GM23248 (cell line): Measurements from ENCODE around the gene CHTF18. TPM values are rescaled to one million over a fixed set of nuclear protein-coding genes. Genes with fewer than 3 reads are reported as not detected.

Experiments used
- DNase-seq: peaks from one replicate; pipeline ENCODE4 v3.0.0-alpha.2; 2015
- H2AFZ ChIP-seq: fragments of 200-600 bp; sonication (generic); 2 replicates; pipeline ENCODE4 v1.6.1; 2016; ENCODE audit warnings: antibody characterized with exemption
- H3F3A ChIP-seq: fragments of 200-600 bp; sonication (generic); 2 replicates; pipeline ENCODE4 v1.6.1; 2016; ENCODE audit warnings: mild to moderate bottlenecking, antibody characterized with exemption, mixed run types; ENCODE audit not compliant: insufficient read depth
- H3K27ac ChIP-seq: fragments of 200-600 bp; sonication (generic); 2 replicates; pipeline ENCODE4 v1.5.1; 2016; ENCODE audit warnings: mild to moderate bottlenecking
- H3K27me3 ChIP-seq: fragments of 200-600 bp; sonication (generic); replicated peaks from 2 replicates; pipeline ENCODE4 v1.6.1; 2016; ENCODE audit warnings: mild to moderate bottlenecking; ENCODE audit not compliant: insufficient read depth
- H3K36me3 ChIP-seq: fragments of 200-600 bp; sonication (generic); 2 replicates; pipeline ENCODE4 v1.6.1; 2016; ENCODE audit warnings: low read depth, mild to moderate bottlenecking
- H3K4me1 ChIP-seq: fragments of 200-600 bp; sonication (generic); 2 replicates; pipeline ENCODE4 v1.6.1; 2016; ENCODE audit warnings: mild to moderate bottlenecking; ENCODE audit not compliant: insufficient read depth
- H3K4me2 ChIP-seq: fragments of 200-600 bp; sonication (generic); one replicate; pipeline ENCODE4 v1.6.1; 2016; ENCODE audit warnings: mild to moderate bottlenecking; ENCODE audit not compliant: unreplicated experiment
- H3K4me3 ChIP-seq: fragments of 200-600 bp; sonication (generic); 2 replicates; pipeline ENCODE4 v1.5.1; 2016; ENCODE audit warnings: mild to moderate bottlenecking
- H3K79me2 ChIP-seq: fragments of 200-600 bp; sonication (generic); 2 replicates; pipeline ENCODE4 v1.6.1; 2016; ENCODE audit warnings: mild to moderate bottlenecking; ENCODE audit not compliant: insufficient read depth
- H3K9ac ChIP-seq: fragments of 200-600 bp; sonication (generic); 2 replicates; pipeline ENCODE4 v1.6.1; 2016; ENCODE audit warnings: mild to moderate bottlenecking
- H3K9me2 ChIP-seq: fragments of 200-600 bp; sonication (generic); 2 replicates; pipeline ENCODE4 v1.6.1; 2016; ENCODE audit warnings: mixed run types, mild to moderate bottlenecking, moderate library complexity; ENCODE audit not compliant: insufficient read depth
- H3K9me3 ChIP-seq: fragments of 200-600 bp; sonication (generic); one replicate; pipeline ENCODE4 v1.6.1; 2017; ENCODE audit warnings: low read depth
- H4K20me1 ChIP-seq: fragments of 200-600 bp; sonication (generic); 2 replicates; pipeline ENCODE4 v1.6.0; 2016; ENCODE audit not compliant: insufficient read depth
- EZH2 ChIP-seq: fragments of 200-600 bp; sonication (generic); IDR thresholded peaks from 2 replicates; pipeline ENCODE4 v1.6.1; 2018; ENCODE audit warnings: antibody characterized with exemption, mild to moderate bottlenecking; ENCODE audit not compliant: insufficient read depth, poor library complexity, severe bottlenecking
- EZH2phosphoT487 ChIP-seq: fragments of 200-600 bp; sonication (generic); IDR thresholded peaks from 2 replicates; pipeline ENCODE4 v1.6.1; 2018; ENCODE audit warnings: antibody characterized with exemption, moderate library complexity, mild to moderate bottlenecking, low read depth; ENCODE audit not compliant: insufficient read depth
- WGBS, 2 experiments: methylation state at CpG; one replicate each; pipeline ENCODE4 v1.1.6; 2015 to 2017; ENCODE audit warnings: low lambda C conversion rate in 2 of 2, low coverage in 1 of 2; ENCODE audit errors: missing lambda C conversion rate in 2 of 2; 5-methylcytosine and 5-hydroxymethylcytosine counted together
- in situ Hi-C: fragments of 300-500 bp; cut with MboI; formaldehyde crosslinking; loops from 2 replicates; pipeline ENCODE4 v1.15.0; 2020
- polyA plus RNA-seq: library from polyadenylated mRNA; unstranded; fragments of >200 nt; fragmentation: Nextera tagmentation; extraction: Ambion mirVana; gene quantifications from 2 replicates; pipeline ENCODE4 v1.2.1, GENCODE V29; 2016
- total RNA-seq: library from RNA; depleted of rRNA; stranded (reverse); fragments of >200 nt; shearing (Covaris generic); gene quantifications from 2 replicates; pipeline ENCODE4 v1.2.3, GENCODE V29; 2014

CHTF18 gene
- total and polyA plus RNA-seq, 2 experiments from 2014 or later = 8.8 to 13.1 TPM

DNA sequence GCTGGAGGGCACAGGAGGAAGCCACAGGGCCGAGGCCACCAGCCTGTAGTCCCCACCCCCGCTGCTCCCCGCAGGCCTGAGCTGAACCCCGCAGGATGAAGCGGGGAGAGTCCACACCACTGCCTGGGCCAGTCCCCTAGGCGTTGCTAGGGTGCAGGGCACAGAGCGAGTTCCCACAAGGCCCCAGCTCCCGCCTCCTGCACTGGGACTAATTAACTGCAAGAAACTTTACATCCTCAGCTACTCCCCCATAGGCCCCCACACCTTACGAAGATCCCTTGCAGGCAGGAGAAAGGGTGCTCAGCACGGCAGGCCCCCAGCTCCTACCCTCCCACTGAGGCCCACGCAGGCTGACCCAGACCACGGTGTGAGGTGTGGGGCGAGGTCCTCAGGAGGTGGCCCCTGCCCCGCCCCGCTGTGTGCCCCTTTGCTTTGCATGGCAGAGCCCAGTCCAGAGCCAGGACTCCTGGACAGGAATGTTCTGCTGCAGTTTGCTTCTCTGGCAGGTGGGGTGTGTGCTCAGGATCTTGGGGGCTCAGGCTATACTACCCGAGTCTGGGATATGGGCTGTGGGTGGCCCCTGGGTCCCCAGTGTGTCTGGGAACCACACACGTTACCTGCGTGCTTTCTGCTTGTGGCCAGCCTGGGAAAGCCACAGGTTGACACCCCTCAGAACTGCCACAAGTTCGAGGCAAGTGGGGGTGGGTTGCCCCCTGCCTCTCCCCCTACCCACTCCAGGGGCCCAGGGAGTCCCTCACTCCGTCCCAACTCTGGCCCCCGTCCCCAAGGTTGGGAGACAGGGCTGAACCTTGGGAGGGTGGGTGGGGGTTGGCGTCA, 10.9 kb downstream of the CHTF18 start:
- Histone ChIP-seq H4K20me1 (no peaks in the 10 kb centered on the region), H3K4me1 (no peaks in the 10 kb centered on the region), H3K9me3 (no peaks in the 10 kb centered on the region), H2AFZ (no peak overlapping the region), H3K4me3 (no peak overlapping the region), H3K4me2 (no peak overlapping the region), H3K36me3 (no peaks in the 10 kb centered on the region), H3K27me3 (peaks cover 11% of the 10 kb centered on the region), H3K9ac (no peak overlapping the region), H3F3A (no peaks in the 10 kb centered on the region), H3K79me2 (no peaks in the 10 kb centered on the region), H3K9me2 (no peaks in the 10 kb centered on the region), H3K27ac (no peak overlapping the region)
- no peak for TF ChIP-seq EZH2
- TF ChIP-seq EZH2phosphoT487 = no peak
- 40 to 44% methylated on average over 21 to 22 of the region's 22 CpGs for WGBS, 2 experiments
- DNase-seq = no peak
- in situ Hi-C loops = no loop called here

- H3K4me3 ChIP-seq = no peak within 1 kb of the TSS
- no peaks in the 10 kb centered on the region for H3F3A ChIP-seq
- peak; percentile 38 for DNase-seq
- H3K4me2 ChIP-seq = no peak within 1 kb of the TSS
- H3K4me1 ChIP-seq = no peaks in the 10 kb centered on the region
- H3K9me3 ChIP-seq = no peaks in the 10 kb centered on the region
- peaks cover 11% of the 10 kb centered on the region for H3K27me3 ChIP-seq
- in situ Hi-C loops = loop anchor here (25.0 kb wide), 1 partner anchor 262 kb away; the partner anchor contains the start of gene SSTR5
- no peak within 1 kb of the TSS for H3K9ac ChIP-seq
- no peaks in the 10 kb centered on the region for H4K20me1 ChIP-seq
- H3K79me2 ChIP-seq = no peaks in the 10 kb centered on the region
- H3K9me2 ChIP-seq = no peaks in the 10 kb centered on the region
- 2 to 4% methylated on average over 27 to 45 of the region's 57 CpGs for WGBS, 2 experiments
- H3K27ac ChIP-seq = no peak within 1 kb of the TSS
- TF ChIP-seq EZH2phosphoT487 = no peak
- peak; percentile 85 for TF ChIP-seq EZH2
- H3K36me3 ChIP-seq = no peaks in the 10 kb centered on the region
- no peak within 1 kb of the TSS for H2AFZ ChIP-seq
Measured at GRCh38 chr16:799948-800833, 11.8 kb downstream of the CHTF18 start, which contains the start of gene GNG13. Gene GNG13 (minus strand): TSS chr16:800734. CDS start chr16:799077, 1,657 bp downstream.

GRCh38 chr16:800834-801511, 12.6 kb downstream of the CHTF18 start:
- H3K9ac ChIP-seq = no peak overlapping the region
- H3K27me3 ChIP-seq = peaks cover 11% of the 10 kb centered on the region
- no peak for DNase-seq
- H3K79me2 ChIP-seq = 0 out of 2 replicates have a peak, but pooled peaks cover under 1% of the 10 kb centered on the region
- H3K36me3 ChIP-seq = no peaks in the 10 kb centered on the region
- H3K9me2 ChIP-seq = no peaks in the 10 kb centered on the region
- no peak overlapping the region for H2AFZ ChIP-seq
- no peaks in the 10 kb centered on the region for H3K4me1 ChIP-seq
- H3K4me3 ChIP-seq = no peak overlapping the region
- H3K27ac ChIP-seq = no peak overlapping the region
- H4K20me1 ChIP-seq = no peaks in the 10 kb centered on the region
- no peak overlapping the region for H3K4me2 ChIP-seq
- no peaks in the 10 kb centered on the region for H3F3A ChIP-seq
- TF ChIP-seq EZH2 (no peak), EZH2phosphoT487 (no peak)
- in situ Hi-C loops = loop anchor here (25.0 kb wide), 1 partner anchor 261 kb away; the partner anchor contains the start of gene SSTR5
- no peaks in the 10 kb centered on the region for H3K9me3 ChIP-seq
- WGBS, 2 experiments = 0 to 18% methylated on average over 3 to 17 of the region's 17 CpGs
